Amniotic stem cell (primary cell): ENCODE data around the gene RBPJ.
A peak's percentile ranks its signal among the peaks of the same experiment; 100 is the strongest.

Experiments used
- DNase-seq: peaks from one replicate; lab custom pipeline; 2025; lab: John Stamatoyannopoulos, UW

RBPJ gene

GRCh38 chr4:26459756-26460530 is 139.1 kb downstream of the RBPJ start:
- DNase-seq = peak; percentile 20

GRCh38 chr4:26462874-26463273 is 142.1 kb downstream of the RBPJ start:
- no peak for DNase-seq

GRCh38 chr4:26463386-26463785 is 142.6 kb downstream of the RBPJ start:
- DNase-seq = no peak

- DNase-seq = no peak
These were observed 143.7 kb downstream of the RBPJ start for GRCh38 chr4:26464420-26465095.

GRCh38 chr4:26466578-26467270 is 145.9 kb downstream of the RBPJ start:
- DNase-seq = no peak

- no peak for DNase-seq
These were observed 146.9 kb downstream of the RBPJ start for GRCh38 chr4:26467724-26468123.

- no peak for DNase-seq
These were observed 147.6 kb downstream of the RBPJ start for GRCh38 chr4:26468283-26468949.

- no peak for DNase-seq
These were observed 148.2 kb downstream of the RBPJ start for GRCh38 chr4:26468977-26469376.

GRCh38 chr4:26471890-26472289 is 151.1 kb downstream of the RBPJ start:
- DNase-seq = no peak

GRCh38 chr4:26473893-26474292 is 153.1 kb downstream of the RBPJ start:
- no peak for DNase-seq

- no peak for DNase-seq
These were observed 153.7 kb downstream of the RBPJ start for GRCh38 chr4:26474551-26474950.

- no peak for DNase-seq
These were observed 154.9 kb downstream of the RBPJ start for GRCh38 chr4:26475716-26476115.

- DNase-seq = no peak
These were observed 155.7 kb downstream of the RBPJ start for GRCh38 chr4:26476545-26476944.

GRCh38 chr4:26478330-26478729 is 157.5 kb downstream of the RBPJ start:
- DNase-seq = no peak

GRCh38 chr4:26482508-26483462 is 162.0 kb downstream of the RBPJ start:
- no peak for DNase-seq

- no peak for DNase-seq
These were observed 163.3 kb downstream of the RBPJ start for GRCh38 chr4:26484032-26484515.

GRCh38 chr4:26484516-26484915 is 163.7 kb downstream of the RBPJ start:
- no peak for DNase-seq
